Measurements from ENCODE around the gene CD99L2. TPM values are rescaled to one million over a fixed set of nuclear protein-coding genes. Genes with fewer than 3 reads are reported as not detected.

CD99L2 gene
- total RNA-seq, 4 donors from 2014 or later: 202 to 289 (median 251) TPM

DNA sequence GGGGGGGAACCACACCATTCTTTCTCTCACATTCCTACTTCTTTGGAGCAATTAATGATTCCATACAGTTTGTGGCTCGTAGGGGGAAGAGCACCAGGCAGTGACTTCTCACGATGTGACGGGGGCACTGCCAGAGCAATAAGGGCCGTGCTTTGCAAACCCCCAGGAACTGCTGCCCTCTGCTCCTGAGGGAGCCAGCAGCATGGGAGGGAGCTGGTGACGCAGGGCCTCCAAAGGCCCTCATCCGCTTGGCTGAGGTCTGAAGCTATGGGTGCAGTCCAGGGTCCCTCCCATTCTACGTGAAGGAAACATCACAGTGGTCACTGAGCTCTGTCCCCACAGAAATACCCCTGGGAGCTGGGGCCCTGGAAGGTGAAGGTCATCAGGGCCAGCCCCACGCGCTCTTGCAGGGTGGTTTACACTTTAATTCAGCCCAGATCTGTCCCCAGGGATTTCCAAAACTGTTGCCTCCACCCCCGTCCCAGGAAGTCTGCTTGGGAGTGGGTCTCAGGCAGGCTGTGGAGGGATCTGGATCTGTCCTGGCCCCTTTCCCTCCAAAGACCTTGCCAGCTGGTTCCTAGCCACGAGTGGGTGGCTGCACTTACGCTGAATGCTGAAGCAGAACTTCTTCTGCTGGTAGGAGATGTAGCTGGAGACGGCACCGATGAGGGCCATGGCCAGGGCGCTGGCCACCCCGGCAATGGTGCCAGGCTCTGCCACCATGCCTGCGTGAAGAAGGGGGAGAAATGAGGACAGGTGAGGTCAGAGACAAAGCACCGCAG is 122.7 kb downstream of the CD99L2 start:
- no peak for DNase-seq
- Histone ChIP-seq H3K9me3 (no peaks in the 10 kb centered on the region), H3K36me3 (peaks cover 0 to 6% of the 10 kb centered on the region in 2 donors), H3K27me3 (no peaks in the 10 kb centered on the region), H3K4me1 (peaks cover 0 to 5% of the 10 kb centered on the region in 2 donors), H3K27ac (no peak overlapping the region), H3K4me3 (no peak overlapping the region)
- intact Hi-C loops (cut with DNase I; ENCODE audit: low total_unique reads) (no loop called here), in situ Hi-C loops (cut with MboI; ENCODE audit: low sequenced_read_pairs in 4 of 4) (loop anchor here (5.0 to 10.0 kb wide), 2 partner anchors 307 to 309 kb away; no protein-coding TSS in a partner anchor)
- TF ChIP-seq CTCF (IDR thresholded peaks at IDR 0.05 in 4 of 5, conservative IDR thresholded peaks at IDR 0.05 in 1 of 5) (no peak), POLR2A (IDR thresholded peaks at IDR 0.05) (no peak)
- no peak for ATAC-seq

- no peak for DNase-seq
- no peak overlapping the region for H3K4me3 ChIP-seq
- no peaks in the 10 kb centered on the region for H3K27me3 ChIP-seq
- peaks cover 0 to 6% of the 10 kb centered on the region in 2 donors for H3K36me3 ChIP-seq
- peaks cover 0 to 5% of the 10 kb centered on the region in 2 donors for H3K4me1 ChIP-seq
- no peak overlapping the region for H3K27ac ChIP-seq
- TF ChIP-seq CTCF (IDR thresholded peaks at IDR 0.05 in 4 of 5, conservative IDR thresholded peaks at IDR 0.05 in 1 of 5) (no peak), POLR2A (IDR thresholded peaks at IDR 0.05) (no peak)
- no peak for ATAC-seq
- no peaks in the 10 kb centered on the region for H3K9me3 ChIP-seq
- intact Hi-C loops (cut with DNase I; ENCODE audit: low total_unique reads) (loop anchor here (5.0 kb wide), 4 partner anchors 62 to 227 kb away; partner anchors contain the start of genes CD99L2 and HMGB3), in situ Hi-C loops (cut with MboI; ENCODE audit: low sequenced_read_pairs in 4 of 4) (loop anchor here (5.0 to 10.0 kb wide), 2 partner anchors 307 to 310 kb away; no protein-coding TSS in a partner anchor)
These were observed 123.5 kb downstream of the CD99L2 start for GRCh38 chrX:150774798-150775568.

GRCh38 chrX:150773634-150774033 is 124.8 kb downstream of the CD99L2 start:
- H3K36me3 ChIP-seq: peaks cover 0 to 6% of the 10 kb centered on the region in 2 donors
- H3K27me3 ChIP-seq: no peaks in the 10 kb centered on the region
- H3K4me1 ChIP-seq: peaks cover 0 to 5% of the 10 kb centered on the region in 2 donors
- TF ChIP-seq CTCF (IDR thresholded peaks at IDR 0.05 in 4 of 5, conservative IDR thresholded peaks at IDR 0.05 in 1 of 5) (no peak), POLR2A (IDR thresholded peaks at IDR 0.05) (no peak)
- in situ Hi-C loops (cut with MboI; ENCODE audit: low sequenced_read_pairs in 4 of 4) (loop anchor here in 3 of 4 donors (10.0 kb wide), 1 partner anchor 311 kb away; no protein-coding TSS in a partner anchor), intact Hi-C loops (cut with DNase I; ENCODE audit: low total_unique reads) (loop anchor here (5.0 kb wide), 4 partner anchors 64 to 229 kb away; partner anchors contain the start of genes CD99L2 and HMGB3)
- no peaks in the 10 kb centered on the region for H3K9me3 ChIP-seq
- H3K4me3 ChIP-seq: no peak overlapping the region
- no peak for ATAC-seq
- H3K27ac ChIP-seq: peak overlapping the region in 1 of 4 donors; percentile 15
- DNase-seq: no peak

DNA sequence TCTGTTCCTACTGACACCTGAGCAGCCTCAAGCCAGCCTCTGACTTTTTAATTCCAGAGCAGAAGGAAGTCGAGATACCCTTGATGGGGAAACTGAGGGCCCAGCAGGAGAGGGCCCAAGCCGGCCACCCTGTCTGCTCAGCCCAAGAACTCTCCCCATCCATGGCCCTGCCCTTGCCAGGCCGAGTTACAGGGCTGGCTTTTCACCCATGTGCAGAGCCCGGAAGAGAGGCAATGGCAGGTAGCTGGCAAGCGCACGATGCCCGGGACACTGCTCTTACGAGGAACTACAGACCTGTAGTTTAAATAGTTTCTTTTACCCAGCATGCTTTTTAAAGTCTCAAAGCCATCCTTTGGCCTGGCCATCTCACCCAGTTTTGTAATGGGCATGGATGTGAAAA is 125.4 kb downstream of the CD99L2 start:
- in situ Hi-C loops (cut with MboI; ENCODE audit: low sequenced_read_pairs in 4 of 4) (loop anchor here in 3 of 4 donors (10.0 kb wide), 1 partner anchor 312 kb away; no protein-coding TSS in a partner anchor), intact Hi-C loops (cut with DNase I; ENCODE audit: low total_unique reads) (loop anchor here (5.0 kb wide), 4 partner anchors 64 to 229 kb away; partner anchors contain the start of genes CD99L2 and HMGB3)
- no peaks in the 10 kb centered on the region for H3K27me3 ChIP-seq
- TF ChIP-seq CTCF (IDR thresholded peaks at IDR 0.05 in 4 of 5, conservative IDR thresholded peaks at IDR 0.05 in 1 of 5) (no peak), POLR2A (IDR thresholded peaks at IDR 0.05) (no peak)
- no peak overlapping the region for H3K4me3 ChIP-seq
- peaks cover 0 to 11% of the 10 kb centered on the region in 2 donors for H3K36me3 ChIP-seq
- no peak overlapping the region for H3K27ac ChIP-seq
- DNase-seq (no peak), ATAC-seq (no peak)
- peaks cover 0 to 5% of the 10 kb centered on the region in 2 donors for H3K4me1 ChIP-seq
- H3K9me3 ChIP-seq: no peaks in the 10 kb centered on the region
